Motor neuron (in vitro differentiated cells): ENCODE measurements around the gene PTPN23. TPM values are rescaled to one million over a fixed set of nuclear protein-coding genes. Genes with fewer than 3 reads are reported as not detected.

Source experiments
- total RNA-seq, 8 experiments: library from RNA; unstranded; fragments of 300-600 nt; gene quantifications; 2 replicates each; pipeline versions ENCODE4 v1.2.3 to v1.2.4, GENCODE V29; 2022

PTPN23 gene
- total RNA-seq, 8 experiments from 2014 or later, result 6.8 to 23.0 (median 9.3) TPM

Other genes with a start within 250 kb of the PTPN23 start
- gene SETD2, start 216.9 kb upstream of the PTPN23 start, total RNA-seq, result 10 to 100 TPM; 24.0 to 67.0 (median 37.2) TPM
- gene KIF9, start 98.2 kb upstream of the PTPN23 start, total RNA-seq, result 10 to 100 TPM in 2 of 8 experiments, 1 to 10 TPM in 6; 3.5 to 58.5 (median 9.5) TPM
- gene KLHL18, start 98.1 kb upstream of the PTPN23 start, total RNA-seq, result 10 to 100 TPM; 13.9 to 30.7 (median 18.1) TPM
- gene SCAP, start 94.9 kb downstream of the PTPN23 start, total RNA-seq, result 10 to 100 TPM; 37.3 to 75.9 (median 48.8) TPM
- gene ELP6, start 132.7 kb downstream of the PTPN23 start, total RNA-seq, result 10 to 100 TPM; 23.6 to 50.6 (median 37.8) TPM
- 10 to 100 TPM in 5 of 8 experiments, 1 to 10 TPM in 1, under 1 TPM in 2; 0.66 to 53.7 (median 15.6) TPM for gene CSPG5, start 197.8 kb downstream of the PTPN23 start, total RNA-seq